Subcutaneous adipose tissue (tissue), 4 donors: ENCODE measurements around the gene ISG20L2. TPM values are rescaled to one million over a fixed set of nuclear protein-coding genes. Genes with fewer than 3 reads are reported as not detected.

Source experiments
- total RNA-seq, 4 donors: library from RNA; depleted of rRNA; stranded (reverse); fragments of >200 nt; gene quantifications; one replicate each; pipeline ENCODE4 v1.1.0, GENCODE V29; 2016
- TF ChIP-seq, protein P1 (sequence below): fragments of 450-650 bp; IDR thresholded peaks from one replicate; pipeline ENCODE4 v1.5.1; 2016; ENCODE audit warnings: low read depth, mild to moderate bottlenecking, control low read depth, antibody characterized with exemption, moderate library complexity

Gene ISG20L2
- total RNA-seq, 4 donors from 2014 or later, result 10.9 to 21.5 (median 13.5) TPM

- TF ChIP-seq, protein P1, sequence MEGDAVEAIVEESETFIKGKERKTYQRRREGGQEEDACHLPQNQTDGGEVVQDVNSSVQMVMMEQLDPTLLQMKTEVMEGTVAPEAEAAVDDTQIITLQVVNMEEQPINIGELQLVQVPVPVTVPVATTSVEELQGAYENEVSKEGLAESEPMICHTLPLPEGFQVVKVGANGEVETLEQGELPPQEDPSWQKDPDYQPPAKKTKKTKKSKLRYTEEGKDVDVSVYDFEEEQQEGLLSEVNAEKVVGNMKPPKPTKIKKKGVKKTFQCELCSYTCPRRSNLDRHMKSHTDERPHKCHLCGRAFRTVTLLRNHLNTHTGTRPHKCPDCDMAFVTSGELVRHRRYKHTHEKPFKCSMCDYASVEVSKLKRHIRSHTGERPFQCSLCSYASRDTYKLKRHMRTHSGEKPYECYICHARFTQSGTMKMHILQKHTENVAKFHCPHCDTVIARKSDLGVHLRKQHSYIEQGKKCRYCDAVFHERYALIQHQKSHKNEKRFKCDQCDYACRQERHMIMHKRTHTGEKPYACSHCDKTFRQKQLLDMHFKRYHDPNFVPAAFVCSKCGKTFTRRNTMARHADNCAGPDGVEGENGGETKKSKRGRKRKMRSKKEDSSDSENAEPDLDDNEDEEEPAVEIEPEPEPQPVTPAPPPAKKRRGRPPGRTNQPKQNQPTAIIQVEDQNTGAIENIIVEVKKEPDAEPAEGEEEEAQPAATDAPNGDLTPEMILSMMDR, result no peak
Observed at GRCh38 chr1:156760092-156760795, 31.7 kb upstream of the ISG20L2 start.

DNA sequence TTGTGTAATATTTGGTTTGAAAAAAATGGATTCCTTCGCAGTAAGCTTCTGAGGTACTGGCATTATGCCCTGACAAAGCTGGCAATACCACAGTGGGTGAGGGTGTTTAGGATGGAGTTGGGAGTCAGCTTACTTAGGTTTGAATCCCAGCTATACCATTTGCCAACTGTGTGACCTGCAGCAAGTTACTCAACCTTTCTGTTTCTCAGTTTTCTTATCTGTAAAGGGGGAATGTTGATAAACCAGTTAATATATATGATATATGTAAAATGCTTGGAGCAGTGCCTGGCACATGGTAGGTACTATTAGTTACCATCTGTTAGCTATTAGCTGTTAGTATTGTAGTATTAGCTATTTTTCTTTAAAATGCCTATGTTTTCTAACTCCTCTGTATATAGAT is 27.8 kb upstream of the ISG20L2 start:
- TF ChIP-seq, protein P1, result no peak

GRCh38 chr1:156755527-156755950 is 27.0 kb upstream of the ISG20L2 start:
- TF ChIP-seq, protein P1, result no peak

GRCh38 chr1:156754219-156754618 is 25.7 kb upstream of the ISG20L2 start:
- TF ChIP-seq, protein P1, result no peak

DNA sequence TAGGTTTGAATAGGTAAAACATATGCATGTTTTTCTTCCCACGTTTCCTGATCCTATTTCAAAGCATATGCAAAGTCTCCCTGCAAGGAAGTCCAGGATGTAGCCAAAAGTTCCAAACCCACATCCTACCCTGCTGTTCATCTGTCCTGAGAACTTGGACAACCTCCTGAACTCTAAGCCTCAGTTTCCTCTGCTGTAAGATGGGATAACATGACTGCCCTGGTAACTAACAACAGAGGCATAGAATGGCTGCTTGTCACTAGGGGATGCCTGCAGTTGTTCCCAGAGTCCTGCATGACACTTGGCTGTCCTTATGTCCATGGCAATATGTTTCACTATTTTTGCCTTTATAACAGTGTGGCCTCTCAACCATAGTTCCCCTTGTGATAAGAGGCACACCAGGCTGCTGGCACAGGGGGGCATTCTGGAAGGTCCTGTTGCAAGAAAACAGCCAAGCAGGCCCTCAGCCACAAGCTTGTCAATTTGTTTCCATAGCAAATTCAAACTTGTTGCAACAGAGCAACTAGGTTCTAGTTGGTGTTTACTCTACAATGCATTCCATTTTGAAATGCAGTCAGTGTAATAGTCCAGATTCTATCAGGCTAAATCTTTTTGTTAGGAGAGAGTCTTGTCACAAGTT is 24.4 kb upstream of the ISG20L2 start:
- TF ChIP-seq, protein P1, result no peak

DNA sequence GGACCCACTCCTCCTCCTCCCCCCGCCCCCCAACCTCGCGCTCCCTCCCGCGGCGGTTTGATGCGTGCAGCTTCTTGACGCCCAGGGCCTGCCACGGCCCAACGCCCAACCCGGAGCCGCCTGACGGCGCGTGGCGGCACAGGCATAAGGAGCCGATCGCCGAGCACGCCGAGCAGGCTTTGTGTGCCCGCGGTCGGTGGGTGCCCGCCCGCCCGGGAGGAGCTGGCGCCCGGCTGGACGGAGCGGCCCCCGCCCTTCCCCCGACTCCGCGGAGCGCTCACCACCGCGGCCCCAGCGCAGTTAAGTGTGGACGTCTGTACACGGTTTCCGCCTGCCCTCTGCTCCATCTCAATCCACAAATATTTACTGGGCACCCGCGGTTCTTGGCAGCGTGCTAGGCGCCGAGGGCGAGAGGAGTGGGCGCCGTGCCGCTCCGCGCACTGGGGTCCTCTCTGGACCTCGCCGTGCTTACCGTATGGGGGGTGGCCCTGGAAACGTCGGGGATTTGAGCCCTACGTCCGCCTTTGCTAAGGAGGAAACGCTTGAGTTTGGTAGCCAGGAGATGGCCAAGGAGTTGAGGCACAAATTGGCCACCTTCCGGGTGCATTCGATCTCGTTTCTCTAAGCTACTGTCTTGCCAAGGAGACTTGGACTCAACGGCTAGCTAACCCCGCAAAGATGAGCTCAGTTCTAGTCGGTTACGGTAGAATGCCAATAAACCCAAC is 23.4 kb upstream of the ISG20L2 start:
- TF ChIP-seq, protein P1, result no peak

DNA sequence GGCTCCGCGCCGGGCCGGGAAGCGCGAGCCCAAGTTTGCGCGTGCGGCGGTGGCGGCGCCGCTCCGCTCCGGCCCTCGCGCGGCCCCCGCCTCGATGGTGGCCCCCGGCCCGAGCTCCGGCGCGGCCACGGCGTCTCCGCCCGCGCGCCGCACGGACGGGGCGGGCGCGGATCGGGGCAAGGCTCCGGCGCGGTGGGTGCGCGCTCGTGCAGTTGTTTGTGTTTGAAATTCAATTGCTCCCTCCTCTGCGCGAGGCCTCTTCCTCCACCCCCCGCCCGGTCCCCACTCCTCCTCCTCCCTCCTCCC is 22.8 kb upstream of the ISG20L2 start, which contains the start of gene HDGF:
Gene HDGF (minus strand): TSS at position 225 of the 306 bp plus-strand sequence. CDS start 246 bp downstream, outside the sequence.
- TF ChIP-seq, protein P1, result no peak
